ENCODE data around the gene VAV2.

DNA sequence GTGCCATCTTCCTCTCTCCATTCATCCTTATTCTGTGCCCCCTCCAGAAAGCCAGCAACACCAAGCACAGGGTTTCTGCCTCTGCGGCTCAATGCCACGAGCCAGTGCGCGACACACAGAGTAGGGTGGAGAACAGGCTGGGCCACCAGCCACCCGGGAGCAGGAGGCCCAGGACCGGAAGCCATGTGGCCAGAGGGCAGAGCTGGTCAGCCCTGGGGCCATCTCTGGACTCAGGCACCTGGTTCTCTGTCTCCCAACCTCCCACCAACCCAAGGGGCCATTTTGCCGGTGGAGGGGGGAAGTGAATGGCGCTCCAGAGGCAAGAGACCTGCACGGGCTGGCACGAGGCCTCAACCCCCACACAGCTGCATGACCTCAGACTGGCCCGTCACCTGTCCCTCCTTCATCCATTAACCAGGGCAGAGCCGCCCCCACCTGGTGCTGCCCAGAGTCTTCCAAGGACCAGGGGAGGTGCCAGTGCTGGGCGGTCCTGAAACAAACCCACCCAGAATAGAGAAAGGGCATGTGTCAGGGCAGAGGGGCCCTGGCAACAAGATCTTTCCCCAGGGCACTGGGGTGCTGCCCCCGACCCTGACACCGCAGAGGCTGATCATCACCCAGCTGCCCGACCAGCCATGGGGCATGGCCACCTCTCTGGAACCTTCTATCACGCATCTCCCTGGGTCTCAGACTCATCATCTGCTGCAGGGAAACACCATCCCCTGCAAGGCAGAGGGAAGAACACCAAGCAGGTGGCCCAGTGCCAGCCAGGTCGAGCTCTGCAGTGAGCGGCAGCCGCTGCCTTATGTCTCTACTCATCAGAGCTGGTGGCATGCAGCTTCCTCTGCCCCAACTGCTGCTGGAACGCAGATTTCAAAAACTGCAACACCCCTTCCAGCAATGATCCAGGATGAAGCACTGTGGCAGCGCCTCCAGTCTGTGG is 11.9 kb downstream of the VAV2 start:
- TF ChIP-seq, protein P1, sequence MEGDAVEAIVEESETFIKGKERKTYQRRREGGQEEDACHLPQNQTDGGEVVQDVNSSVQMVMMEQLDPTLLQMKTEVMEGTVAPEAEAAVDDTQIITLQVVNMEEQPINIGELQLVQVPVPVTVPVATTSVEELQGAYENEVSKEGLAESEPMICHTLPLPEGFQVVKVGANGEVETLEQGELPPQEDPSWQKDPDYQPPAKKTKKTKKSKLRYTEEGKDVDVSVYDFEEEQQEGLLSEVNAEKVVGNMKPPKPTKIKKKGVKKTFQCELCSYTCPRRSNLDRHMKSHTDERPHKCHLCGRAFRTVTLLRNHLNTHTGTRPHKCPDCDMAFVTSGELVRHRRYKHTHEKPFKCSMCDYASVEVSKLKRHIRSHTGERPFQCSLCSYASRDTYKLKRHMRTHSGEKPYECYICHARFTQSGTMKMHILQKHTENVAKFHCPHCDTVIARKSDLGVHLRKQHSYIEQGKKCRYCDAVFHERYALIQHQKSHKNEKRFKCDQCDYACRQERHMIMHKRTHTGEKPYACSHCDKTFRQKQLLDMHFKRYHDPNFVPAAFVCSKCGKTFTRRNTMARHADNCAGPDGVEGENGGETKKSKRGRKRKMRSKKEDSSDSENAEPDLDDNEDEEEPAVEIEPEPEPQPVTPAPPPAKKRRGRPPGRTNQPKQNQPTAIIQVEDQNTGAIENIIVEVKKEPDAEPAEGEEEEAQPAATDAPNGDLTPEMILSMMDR (conservative IDR thresholded peaks at IDR 0.05; ENCODE audit: low read depth, low read length): no peak
- TF ChIP-seq EZH2phosphoT487 (IDR thresholded peaks at IDR 0.05; ENCODE audit: borderline replicate concordance, low read length): no peak
